ENCODE data around the gene SH3TC1.

The SH3TC1 gene

GRCh38 chr4:8263397-8263796 lies 64.3 kb downstream of the SH3TC1 start:
- no peak for DNase-seq (ENCODE audit: low spot score)

- no peak for DNase-seq (ENCODE audit: low spot score)
Observed at GRCh38 chr4:8264106-8264505, 65.0 kb downstream of the SH3TC1 start.

GRCh38 chr4:8265171-8265929 lies 66.3 kb downstream of the SH3TC1 start:
- DNase-seq (ENCODE audit: low spot score) = no peak

GRCh38 chr4:8266088-8266487 lies 67.0 kb downstream of the SH3TC1 start:
- DNase-seq (ENCODE audit: low spot score) = no peak

- no peak for DNase-seq (ENCODE audit: low spot score)
Observed at GRCh38 chr4:8266508-8266907, 67.4 kb downstream of the SH3TC1 start.

GRCh38 chr4:8267077-8267476 lies 68.0 kb downstream of the SH3TC1 start:
- DNase-seq (ENCODE audit: low spot score) = peak; percentile 15

- no peak for DNase-seq (ENCODE audit: low spot score)
Observed at GRCh38 chr4:8268211-8268610, 69.1 kb downstream of the SH3TC1 start.

GRCh38 chr4:8268901-8269534 lies 69.9 kb downstream of the SH3TC1 start:
- DNase-seq (ENCODE audit: low spot score) = no peak

GRCh38 chr4:8269535-8270417 lies 70.7 kb downstream of the SH3TC1 start, which contains the start of gene HTRA3:
TSS of gene HTRA3 (plus strand) at chr4:8269754. CDS start at chr4:8269969, 215 bp downstream.
- no peak for DNase-seq (ENCODE audit: low spot score)

GRCh38 chr4:8270418-8270771 lies 71.3 kb downstream of the SH3TC1 start:
- no peak for DNase-seq (ENCODE audit: low spot score)

- DNase-seq (ENCODE audit: low spot score) = no peak
Observed at GRCh38 chr4:8270912-8271815, 72.1 kb downstream of the SH3TC1 start.

- no peak for DNase-seq (ENCODE audit: low spot score)
Observed at GRCh38 chr4:8271821-8272220, 72.7 kb downstream of the SH3TC1 start.

GRCh38 chr4:8272472-8273428 lies 73.7 kb downstream of the SH3TC1 start:
- DNase-seq (ENCODE audit: low spot score) = no peak

- no peak for DNase-seq (ENCODE audit: low spot score)
Observed at GRCh38 chr4:8273450-8273849, 74.4 kb downstream of the SH3TC1 start.

- no peak for DNase-seq (ENCODE audit: low spot score)
Observed at GRCh38 chr4:8274066-8274652, 75.1 kb downstream of the SH3TC1 start.

- no peak for DNase-seq (ENCODE audit: low spot score)
Observed at GRCh38 chr4:8274765-8275547, 75.9 kb downstream of the SH3TC1 start.

- DNase-seq (ENCODE audit: low spot score) = no peak
Observed at GRCh38 chr4:8275548-8275910, 76.4 kb downstream of the SH3TC1 start.

GRCh38 chr4:8276358-8277240 lies 77.5 kb downstream of the SH3TC1 start:
- no peak for DNase-seq (ENCODE audit: low spot score)

Data from hematopoietic multipotent progenitor cell treated with erythropoietin and hydrocortisone succinate and interleukin-3 and kit ligand, for 17 days (in vitro differentiated cells).